Hepatic stellate cell (primary cell): ENCODE measurements around the gene KDM6B.

Experiments used
- DNase-seq: peaks from one replicate; pipeline ENCODE4 v3.0.0; 2011; ENCODE audit warnings: low spot score

KDM6B gene

DNA sequence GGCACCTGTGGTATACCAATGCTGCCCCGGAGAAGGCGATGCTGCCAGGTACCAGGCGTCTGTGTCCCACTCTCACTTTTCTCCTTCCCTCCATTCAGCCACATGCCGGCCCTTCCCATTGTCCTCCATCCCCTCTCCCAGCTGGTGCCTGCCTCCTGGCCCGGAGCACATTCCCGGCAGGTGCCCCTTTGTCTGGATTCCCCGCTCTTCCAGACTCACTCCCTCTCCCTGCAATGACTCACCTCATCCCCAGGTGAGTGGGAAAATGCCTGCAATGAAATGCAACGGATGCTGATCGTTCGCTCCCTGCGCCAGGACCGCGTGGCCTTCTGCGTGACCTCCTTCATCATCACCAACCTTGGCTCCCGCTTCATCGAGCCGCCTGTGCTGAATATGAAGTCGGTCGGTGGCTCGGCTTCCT lies 10.4 kb upstream of the KDM6B start:
- no peak for DNase-seq

DNA sequence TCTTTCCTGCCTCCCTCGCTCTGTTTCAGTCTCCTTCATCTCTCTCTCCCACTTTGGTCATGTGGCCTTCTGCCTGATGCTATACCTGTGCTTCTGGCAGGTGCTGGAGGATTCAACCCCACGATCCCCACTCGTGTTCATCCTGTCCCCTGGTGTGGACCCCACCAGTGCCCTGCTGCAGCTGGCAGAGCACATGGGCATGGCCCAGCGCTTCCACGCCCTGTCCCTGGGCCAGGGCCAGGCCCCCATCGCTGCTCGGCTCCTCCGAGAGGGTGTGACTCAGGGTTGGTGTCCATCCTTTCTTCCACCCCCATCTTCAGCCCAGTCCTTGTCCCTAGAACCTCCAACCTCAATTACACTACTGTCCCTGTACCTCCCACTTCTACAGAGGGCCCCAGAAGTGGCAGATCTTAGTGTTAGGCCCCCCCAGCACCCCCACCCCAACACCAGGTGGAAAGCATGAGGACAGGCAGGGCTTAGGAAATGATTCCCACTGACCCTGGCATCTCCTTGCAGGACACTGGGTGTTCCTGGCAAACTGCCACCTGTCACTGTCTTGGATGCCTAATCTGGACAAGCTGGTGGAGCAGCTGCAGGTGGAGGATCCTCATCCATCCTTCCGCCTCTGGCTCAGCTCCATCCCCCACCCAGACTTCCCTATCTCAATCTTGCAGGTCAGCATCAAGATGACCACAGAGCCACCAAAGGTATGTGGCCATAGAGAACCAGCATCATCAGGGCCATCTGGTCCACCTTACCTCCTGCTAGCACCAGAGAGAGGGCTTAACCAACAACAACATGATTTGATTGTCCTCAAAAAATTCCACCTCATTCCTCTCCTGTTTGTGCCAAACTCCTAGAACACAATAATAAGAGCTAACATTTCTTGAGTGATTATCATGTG lies 9.7 kb upstream of the KDM6B start:
- DNase-seq: no peak

DNA sequence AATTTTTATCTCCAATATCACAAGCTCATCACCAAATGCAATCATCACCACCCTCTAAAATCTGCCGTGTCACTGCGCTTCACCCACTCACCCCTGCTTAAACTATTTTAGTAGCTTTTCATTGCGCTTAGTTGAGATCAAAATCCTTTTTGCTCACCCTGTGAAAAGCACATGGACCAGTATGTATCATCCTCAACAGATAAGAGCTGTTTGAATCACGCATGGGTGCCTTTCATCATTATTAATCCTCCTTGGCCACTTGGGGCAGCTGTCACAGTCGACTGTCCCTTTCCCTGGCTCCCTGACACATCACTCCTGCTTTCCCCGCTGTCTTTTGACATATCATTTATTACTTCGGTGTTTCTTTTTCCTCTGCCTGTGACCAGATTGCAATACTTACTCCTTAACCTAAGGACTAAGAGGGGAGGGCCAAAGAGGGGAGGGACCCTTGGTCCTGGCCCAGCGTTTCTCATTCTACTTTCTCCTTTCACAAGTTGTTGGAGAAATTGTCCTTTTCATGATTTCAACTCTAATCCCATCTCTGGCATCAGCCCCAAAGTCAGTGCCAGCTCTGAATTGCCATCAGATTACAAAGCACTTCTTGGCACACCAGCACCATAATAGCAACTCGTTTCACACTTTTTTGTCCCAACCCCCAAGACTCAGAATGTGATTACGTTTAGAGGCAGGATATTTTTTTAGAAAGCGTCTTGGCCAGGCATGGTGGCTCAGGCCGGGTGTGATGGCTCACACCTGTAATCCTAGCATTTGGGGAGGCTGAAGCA lies 8.6 kb upstream of the KDM6B start:
- peak; percentile 37 for DNase-seq

DNA sequence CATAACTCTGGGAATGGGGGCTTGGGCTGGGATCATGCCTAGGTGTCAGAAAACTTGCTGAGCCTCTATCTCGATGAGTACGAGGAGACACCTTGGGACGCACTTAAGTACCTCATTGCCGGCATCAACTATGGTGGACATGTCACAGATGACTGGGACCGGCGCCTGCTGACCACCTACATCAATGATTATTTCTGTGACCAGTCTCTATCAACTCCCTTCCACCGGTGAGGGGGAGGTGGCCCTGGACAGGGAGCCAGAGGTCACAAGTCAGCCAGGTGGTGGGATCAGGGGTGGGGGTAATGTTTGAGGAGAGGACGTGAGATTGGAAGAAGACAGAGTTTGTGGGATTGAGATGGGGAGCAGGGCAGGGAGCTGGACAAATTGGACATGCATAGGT lies 3.4 kb upstream of the KDM6B start:
- no peak for DNase-seq

DNA sequence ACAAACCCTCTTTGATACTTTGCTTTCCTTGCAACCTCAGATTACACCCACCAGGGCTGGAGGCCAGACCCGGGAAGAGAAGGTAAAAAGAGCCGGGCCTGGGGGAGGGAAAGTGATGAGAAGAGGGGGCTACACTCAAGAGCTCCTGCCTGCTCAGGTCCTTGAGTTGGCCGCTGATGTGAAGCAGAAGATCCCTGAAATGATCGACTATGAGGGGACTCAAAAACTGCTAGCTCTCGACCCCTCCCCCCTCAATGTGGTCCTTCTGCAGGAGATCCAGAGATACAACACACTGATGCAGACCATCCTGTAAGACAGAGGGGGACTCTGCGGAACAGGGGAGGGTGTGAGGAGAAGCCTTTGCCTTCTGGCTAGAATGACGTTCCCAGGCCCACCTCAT lies 2.8 kb upstream of the KDM6B start:
- no peak for DNase-seq

DNA sequence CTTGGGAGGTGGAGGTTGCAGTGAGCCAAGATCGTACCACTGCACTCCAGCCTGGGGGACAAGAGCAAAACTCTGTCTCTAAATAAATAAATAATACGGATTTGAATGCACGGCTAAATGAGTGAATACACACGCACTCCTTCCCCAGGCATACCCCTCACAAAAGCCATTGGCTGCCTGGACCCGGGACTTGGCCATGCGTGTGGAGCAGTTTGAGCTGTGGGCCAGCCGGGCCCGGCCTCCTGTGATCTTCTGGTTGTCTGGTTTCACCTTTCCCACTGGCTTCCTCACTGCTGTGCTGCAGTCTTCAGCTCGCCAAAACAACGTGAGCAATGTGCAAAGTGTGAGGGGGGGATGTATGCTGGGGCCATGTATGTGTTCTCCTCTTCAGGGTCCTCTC lies 1.6 kb upstream of the KDM6B start:
- DNase-seq: no peak

DNA sequence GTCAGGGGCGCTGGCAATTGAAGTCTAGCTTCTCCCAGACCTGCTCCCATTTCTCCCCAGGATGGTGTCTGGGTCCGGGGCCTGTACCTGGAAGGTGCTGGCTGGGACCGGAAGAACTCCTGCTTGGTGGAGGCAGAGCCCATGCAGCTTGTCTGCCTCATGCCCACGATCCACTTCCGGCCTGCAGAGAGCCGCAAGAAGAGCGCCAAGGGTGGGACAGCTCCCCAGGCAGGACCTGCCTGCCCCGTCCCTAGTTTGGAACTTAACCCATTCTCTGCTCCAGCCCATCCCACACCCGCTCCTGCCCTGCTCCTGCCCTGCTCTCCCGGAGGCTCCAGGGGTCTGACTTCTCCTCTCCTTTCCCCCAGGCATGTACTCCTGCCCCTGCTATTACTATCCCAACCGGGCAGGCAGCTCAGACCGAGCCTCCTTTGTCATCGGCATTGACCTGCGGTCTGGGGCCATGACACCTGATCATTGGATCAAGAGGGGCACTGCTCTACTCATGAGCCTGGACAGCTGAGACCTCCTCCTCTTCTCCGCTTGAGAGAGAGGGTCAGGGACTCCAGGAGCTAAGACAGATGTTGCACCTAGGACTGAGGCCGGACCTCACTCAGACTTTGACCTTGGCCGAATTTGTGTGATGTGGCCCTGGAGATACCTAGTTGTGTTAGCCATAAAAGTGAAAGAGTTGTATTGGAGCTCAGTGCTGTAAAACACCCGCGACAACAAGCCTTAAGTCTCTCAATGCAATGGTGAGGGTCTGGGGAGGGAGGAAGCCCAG lies 814 bp upstream of the KDM6B start:
- DNase-seq: no peak

DNA sequence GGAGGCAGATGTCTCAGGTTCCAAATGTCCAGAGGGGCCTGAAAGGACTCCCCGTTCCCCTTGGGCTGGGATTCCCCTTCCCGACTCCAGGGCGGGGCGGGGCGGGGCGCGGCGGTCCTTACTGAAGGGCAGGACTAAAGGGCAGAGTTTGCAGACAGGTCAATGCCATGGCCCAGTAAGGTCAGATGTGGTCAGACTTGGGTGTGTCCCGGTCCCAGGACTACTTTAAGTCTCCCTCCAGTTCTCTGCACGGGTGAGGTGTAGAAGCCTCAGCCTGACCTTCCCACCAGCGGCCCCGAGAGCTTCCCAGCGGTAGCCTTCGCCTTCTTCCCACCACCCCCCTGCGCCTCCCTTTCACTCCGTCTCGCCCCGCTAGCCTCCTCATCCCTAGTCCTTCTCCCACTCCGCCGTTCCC lies 532 bp downstream of the KDM6B start:
- DNase-seq: peak; percentile 43

DNA sequence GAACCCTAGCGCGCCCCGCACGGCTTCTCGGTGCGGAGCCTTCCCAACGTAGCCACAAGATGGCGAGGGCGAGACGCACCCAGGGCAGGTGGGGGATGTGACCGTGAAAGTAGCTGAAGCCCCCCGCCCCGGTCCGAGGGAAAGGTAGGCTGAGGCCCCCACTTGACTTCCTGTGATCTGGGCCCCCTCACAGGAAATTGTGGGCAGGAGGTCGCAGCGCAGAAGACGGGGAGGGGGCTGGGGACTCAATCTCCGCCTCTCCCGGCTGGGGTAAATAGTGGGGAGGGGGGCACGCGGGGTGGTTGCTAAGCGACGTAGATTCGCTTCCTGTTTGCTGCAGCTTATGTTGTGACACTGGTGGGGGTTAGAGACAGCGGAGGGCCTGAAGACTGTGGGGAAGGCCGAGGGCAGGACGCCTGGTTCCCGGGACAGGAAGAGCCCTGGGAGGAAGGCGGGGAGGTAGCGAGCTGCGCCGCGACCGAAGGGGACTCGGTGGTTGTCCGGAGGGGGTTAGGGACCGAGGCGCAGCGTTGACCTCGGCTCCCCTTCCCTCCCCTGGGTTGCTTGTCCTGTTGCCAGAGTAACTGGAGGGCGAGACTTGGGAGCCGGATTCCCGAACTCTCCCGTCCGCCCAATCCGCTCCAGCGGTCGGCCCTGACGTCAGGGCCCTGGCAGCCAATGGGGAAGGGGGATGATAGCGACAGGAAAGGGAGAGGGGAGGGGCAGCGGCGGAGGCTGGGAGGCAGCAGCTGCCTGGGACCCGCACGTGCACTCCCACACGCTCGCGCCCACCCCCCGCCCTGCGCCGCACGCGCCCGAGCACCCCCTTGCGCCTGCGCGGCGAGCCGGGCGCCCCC lies 1.2 kb downstream of the KDM6B start:
- DNase-seq: peak; percentile 98

DNA sequence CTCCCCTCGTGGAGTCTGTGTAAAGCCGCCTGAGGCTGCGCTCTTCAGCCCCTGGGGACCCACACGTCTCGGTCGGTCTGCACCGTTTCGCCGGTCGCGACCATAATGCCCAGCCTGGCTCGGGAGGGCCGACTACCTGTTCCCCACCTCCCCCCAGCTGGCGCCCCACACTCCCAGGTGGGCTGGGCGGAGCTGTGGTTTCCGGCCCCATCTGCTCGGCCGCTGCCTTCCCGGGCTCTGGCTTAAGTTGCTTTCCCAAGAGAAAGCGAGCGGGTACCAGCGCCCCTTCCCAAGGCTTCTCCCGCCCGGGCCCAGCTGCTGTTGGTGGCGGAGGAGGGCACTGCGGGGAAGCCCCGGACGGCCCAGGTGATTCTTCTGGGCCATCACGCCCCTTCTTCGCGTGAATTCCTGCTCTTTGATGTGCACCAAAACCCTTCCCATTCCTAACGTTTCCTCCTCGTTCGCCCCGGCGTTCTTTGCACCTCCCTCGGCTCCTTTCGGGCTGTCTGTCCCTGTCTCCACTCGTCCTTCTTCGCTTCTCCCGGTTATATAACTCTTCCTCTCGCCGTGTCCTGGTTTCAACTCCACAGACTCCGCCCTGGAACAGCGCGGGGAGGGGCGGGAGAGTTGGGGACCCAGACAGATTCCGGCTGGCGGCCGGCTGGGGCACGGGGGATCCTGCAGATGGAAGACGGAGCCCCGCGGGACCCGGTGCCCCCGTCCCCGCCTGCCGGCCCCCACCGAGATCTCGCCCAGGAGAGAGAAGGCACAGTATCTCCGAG lies 2.0 kb downstream of the KDM6B start:
- peak; percentile 63 for DNase-seq

DNA sequence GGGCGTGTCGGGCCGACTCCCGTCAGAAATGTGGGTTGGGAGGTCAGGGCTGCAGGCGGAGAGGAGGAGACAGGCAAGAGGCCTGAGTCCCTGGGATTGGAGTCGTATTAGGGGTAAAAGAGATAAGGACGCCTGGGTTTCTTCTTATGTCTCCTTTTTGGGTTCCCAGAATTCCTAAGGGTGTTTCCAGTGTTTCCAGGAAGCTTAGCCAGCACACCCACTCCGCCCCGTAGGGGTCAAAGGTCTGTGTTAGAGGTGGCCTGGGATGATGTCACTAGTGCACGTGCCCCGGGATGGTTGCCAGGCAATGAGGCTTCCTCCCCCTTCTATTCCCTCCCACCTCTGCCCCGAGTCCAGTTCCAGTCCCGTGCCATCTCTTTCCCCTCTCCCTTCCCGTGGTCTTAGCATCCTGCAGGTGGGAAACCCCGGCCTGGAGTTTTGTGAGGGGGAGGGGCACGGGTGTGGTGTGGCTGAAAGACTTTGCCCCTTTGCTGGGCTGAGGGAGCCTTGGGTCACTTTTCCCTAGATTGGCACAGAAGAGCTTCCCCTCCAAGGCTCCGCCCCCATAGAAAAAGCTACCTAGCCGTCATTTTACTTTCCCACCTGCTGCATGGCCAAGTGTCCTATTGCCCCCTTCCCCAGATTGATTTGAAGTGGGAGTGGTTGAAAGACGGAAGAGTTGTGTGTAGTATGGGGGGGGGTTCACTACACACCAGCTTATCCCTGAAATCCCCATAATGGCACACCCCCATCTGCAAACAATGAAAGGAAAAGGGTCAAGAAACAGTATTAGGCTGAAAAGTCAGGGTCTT lies 2.8 kb downstream of the KDM6B start:
- DNase-seq: peak; percentile 85

DNA sequence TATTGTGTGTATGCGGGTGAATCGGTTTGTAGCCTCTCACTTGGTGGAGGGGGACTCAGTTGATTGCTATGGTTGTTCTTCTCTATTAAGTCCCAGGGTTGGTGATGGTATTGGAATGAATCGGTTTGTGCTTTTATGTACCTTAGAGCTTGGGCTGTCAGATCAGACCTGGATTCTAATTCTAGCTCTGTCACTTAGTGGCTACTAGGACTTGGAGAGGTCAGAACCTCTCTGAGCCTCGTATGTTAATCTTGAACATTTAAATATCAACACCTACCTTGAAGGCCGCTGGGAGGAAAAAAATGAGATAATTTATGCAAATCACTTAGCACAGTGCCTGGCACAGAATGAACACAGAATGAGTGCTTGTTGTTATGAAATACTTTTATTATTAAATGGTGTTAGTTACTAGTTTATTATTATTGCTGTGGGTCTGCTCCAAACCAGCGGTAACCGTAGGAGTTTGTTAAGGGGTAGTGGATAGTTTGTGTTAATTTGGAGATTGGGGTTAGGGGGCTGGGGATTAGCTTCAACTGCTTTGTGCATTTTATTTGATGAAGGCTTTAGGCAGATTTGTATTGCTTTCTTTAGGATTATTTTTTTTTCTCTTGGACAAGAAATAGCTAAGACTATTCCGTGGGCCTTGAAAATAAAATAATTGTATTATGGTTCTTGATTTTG lies 3.5 kb downstream of the KDM6B start:
- DNase-seq: no peak

DNA sequence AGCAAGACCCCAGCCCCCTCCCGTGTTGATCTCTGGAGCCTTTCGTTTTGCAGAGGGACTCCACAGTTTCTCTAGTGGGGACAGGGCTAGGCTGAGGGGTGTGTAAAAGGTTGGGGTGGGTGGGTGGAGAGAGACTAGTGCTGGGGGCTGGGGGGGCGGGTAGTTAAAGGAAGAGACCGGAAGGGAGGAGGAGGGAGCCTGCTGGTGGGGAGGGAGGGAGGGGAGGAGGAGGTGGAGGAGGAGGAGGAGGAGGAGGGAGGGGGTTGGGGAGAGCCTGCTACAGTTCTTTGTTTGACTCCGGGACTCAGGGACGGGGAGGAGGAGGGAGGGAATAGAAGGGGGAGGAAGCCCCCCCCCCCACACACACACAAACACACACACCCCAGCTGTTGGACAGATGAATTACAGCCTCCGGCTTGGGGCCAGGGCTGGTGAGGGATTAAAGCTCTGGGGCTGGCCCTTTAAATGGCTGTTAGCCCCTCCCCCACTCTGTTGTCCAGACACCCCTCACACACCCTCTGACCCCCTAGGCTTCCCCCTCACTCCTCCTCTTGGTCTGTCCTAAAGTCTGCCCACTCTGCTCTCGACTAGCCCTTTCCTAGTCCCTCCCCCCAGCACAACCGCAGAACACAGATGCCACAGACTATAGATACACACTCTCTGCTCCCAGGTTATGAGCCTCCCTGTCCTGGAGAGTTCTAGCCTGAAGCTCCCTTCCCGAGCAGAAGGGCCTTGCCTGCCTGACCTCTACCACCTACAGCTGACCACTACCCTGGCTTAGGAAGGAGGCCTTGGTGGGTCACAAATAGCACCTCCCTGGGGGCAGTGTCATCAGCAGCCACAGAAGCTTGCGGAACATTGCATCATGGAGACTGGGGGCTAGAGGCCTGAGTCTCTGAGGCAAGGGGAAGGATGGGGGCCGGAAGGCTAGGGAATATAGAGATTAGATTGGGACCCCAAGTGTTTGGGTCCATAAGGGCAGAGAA lies 4.4 kb downstream of the KDM6B start:
- DNase-seq: peak; percentile 58

DNA sequence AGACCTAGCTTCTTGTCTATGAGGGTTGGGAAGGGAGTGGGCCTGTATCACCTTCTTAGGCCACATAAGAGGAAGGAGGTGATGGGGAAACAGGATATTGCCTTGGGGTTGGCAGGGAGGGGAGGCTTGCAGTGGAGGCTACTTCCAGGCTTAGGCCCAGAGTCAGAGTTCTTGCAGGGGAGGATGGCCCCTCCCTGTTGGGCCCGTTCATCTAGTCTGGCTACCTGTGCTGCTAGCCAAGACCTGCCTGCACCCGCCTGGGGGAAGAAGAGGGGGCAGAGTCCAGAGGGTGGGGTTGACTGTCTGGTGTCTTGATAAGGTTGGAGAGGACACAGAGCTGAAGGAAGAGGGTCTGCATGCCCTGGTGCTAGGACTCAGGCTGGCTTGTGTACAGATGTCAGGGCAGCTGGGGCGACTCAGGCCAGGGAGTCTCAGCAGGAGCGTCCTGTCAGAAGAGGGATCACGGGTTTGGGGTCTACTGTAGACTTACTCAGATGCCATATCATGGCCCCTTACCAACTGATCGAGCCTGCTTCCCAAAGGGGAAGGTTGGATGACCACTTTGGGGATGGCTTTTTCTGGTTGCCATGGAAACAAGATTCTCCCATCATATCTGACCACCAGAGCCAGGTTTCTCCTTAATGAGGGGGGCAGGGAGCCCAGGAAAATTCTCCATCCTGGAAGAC lies 5.3 kb downstream of the KDM6B start:
- no peak for DNase-seq

DNA sequence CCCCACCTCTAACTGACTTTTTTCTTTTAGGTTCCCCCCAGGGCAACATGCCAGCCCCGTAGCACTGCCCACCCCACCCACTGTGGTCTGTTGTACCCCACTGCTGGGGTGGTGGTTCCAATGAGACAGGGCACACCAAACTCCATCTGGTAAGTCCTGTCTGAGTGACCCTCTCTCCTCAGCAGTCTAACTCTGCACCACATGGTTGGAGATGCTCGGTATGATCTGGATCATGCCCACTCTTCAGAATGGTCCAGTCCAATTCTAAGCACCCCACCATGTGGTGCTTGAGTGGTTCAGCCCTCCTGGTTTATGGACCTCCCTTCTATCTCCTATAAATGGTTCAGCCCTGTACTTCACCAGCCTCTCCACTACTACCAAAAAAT lies 5.9 kb downstream of the KDM6B start:
- peak; percentile 24 for DNase-seq

DNA sequence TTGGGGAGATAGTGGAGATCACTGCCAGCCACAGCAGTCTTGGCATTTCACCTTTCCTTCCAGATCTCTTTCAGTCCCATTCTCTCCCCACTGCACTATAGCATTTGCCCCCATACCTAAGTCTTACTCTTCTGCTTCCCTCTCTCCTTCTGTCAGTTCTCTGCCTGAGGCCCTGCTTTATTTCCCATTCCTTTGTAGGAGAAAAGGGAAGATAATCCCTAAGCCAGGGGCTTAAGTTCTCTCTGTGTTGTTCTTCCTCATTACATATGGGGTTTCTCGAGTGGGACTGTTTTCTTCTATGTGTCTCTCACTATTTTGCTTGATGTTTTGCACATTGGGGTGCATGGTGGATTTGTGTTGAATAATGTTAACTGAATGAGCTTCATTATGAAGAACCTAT lies 6.4 kb downstream of the KDM6B start:
- DNase-seq: no peak

DNA sequence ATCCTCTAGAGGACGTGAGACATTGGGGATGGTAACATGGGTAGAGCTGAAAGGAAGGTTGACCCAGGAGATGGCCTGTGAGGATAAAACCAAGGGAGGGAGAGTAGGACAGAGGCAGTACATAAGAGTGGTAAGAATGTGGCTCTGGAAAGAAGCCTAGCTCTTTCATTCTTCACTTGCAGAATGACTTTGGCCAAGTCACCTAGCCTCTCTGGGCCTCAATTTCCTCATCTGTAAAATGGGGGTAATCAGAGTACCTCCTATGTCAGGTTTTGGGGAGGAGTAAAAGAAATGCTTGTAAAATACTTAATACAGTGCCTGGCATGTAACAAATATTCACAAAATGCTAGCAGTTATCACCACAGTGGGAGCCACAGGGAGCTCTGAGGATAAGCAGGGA lies 6.9 kb downstream of the KDM6B start:
- DNase-seq: no peak
